Heart right ventricle (tissue), 16 donors: ENCODE measurements around the gene TET1. TPM values are rescaled to one million over a fixed set of nuclear protein-coding genes. Genes with fewer than 3 reads are reported as not detected.
"Not testable (repeated sequence)": the region's sequence is repeated elsewhere in the genome, so short reads cannot be mapped to it uniquely, and the experiment has no call there.

Source experiments
- ATAC-seq, 8 donors: fragments of 200-7000 bp; cut with Tn5 transposase; one replicate each; pipeline ENCODE4 v1.9.1; 2020; ENCODE audit warnings: mild to moderate bottlenecking in 8 of 8, moderate library complexity in 8 of 8, moderate number of reproducible peaks in 1 of 8
- DNase-seq, 2 donors: peaks; one replicate each; pipeline ENCODE4 v3.0.0-alpha.2; 2020
- H3K27ac ChIP-seq, 10 donors: fragments of 200-600 bp; sonication (generic) in 2 of 10; one replicate each; pipeline versions ENCODE4 v1.5.0 to v1.8.0; 2020 to 2022; ENCODE audit warnings: mild to moderate bottlenecking in 3 of 10
- H3K27me3 ChIP-seq, 7 donors: fragments of 200-600 bp; one replicate each; pipeline ENCODE4 v1.8.0; 2021 to 2022; ENCODE audit warnings: mild to moderate bottlenecking in 2 of 7
- H3K36me3 ChIP-seq, 9 donors: fragments of 200-600 bp; sonication (generic) in 1 of 9; one replicate each; pipeline versions ENCODE4 v1.5.0 to v1.8.0; 2020 to 2022; ENCODE audit warnings: mild to moderate bottlenecking in 2 of 9
- H3K4me1 ChIP-seq, 9 donors: fragments of 200-600 bp; sonication (generic) in 1 of 9; one replicate each; pipeline versions ENCODE4 v1.5.0 to v1.8.0; 2020 to 2022; ENCODE audit warnings: mild to moderate bottlenecking in 4 of 9
- H3K4me3 ChIP-seq, 10 donors: fragments of 200-600 bp; sonication (generic) in 2 of 10; one replicate each; pipeline versions ENCODE4 v1.5.0 to v1.8.0; 2020 to 2022; ENCODE audit warnings: mild to moderate bottlenecking in 7 of 10, moderate library complexity in 2 of 10
- H3K9me3 ChIP-seq, 11 donors: fragments of 200-600 bp in 10 of 11; sonication (generic) in 2 of 11; one replicate each; pipeline versions ENCODE4 v1.5.0 to v1.8.0; 2013 to 2022; ENCODE audit warnings: mild to moderate bottlenecking in 2 of 11, control low read depth in 1 of 11, moderate library complexity in 1 of 11
- WGBS, 2 donors: extraction: QIAGEN DNeasy Blood & Tissue Kit; methylation state at CpG; one replicate each; pipeline ENCODE4 v1.1.7; 2013; ENCODE audit warnings: inconsistent platforms in 1 of 2; 5-methylcytosine and 5-hydroxymethylcytosine counted together
- intact Hi-C, 10 donors: fragments of 100-400 bp; cut with DNase I; formaldehyde crosslinking; loops; one replicate each; pipeline versions ENCODE4 v1.11.1 to v1.14.2; 2022
- polyA plus RNA-seq, 2 donors: library from polyadenylated mRNA; stranded (reverse); fragments of 200-250 nt; gene quantifications; one replicate each; pipeline ENCODE4 v1.2.3, GENCODE V29; 2013
- total RNA-seq, 10 donors: library from RNA; stranded (reverse); fragmentation: NEBNext Ultra II Directional in 3 of 10; extraction: Animal tissue kit (Norgen Biotek cat#: 25700) in 3 of 10; gene quantifications; one replicate each; pipeline versions ENCODE4 v1.2.1 to v1.2.4, GENCODE V29; 2021 to 2023
- TF ChIP-seq, protein P1 (sequence below), 9 donors: fragments of 200-600 bp; sonication (generic) in 2 of 9; IDR thresholded peaks; one replicate each; pipeline versions ENCODE4 v1.5.0 to v1.8.0; 2021 to 2022; ENCODE audit warnings: antibody characterized with exemption in 9 of 9, mild to moderate bottlenecking in 5 of 9, moderate library complexity in 1 of 9
- donor health status: Arrhythmogenic right ventricular cardiomyopathy.
- donor health status: ischemic (EF 13 %, LVEDD 7.1; RV severe dilation, severe dysfunction).
- donor health status: healthy with polysubstance abuse.
- donor health status: DM: no; HTN: yes; CAD: no.
- donor health status: DM: no; HTN: no; CAD: no.
- donor health status: ischemic (EF 25% LVEDD 6.9; RV normal size, moderate dysfunction).
- donor health status: ischemic (EF 25% LVEDD 5.7; RV mildly dilated, moderate dysfunction).
- donor health status: healthy.
- donor health status: DM: yes; HTN: yes; CAD: no.
- donor health status: Ischemic cardiomyopathy.
- donor health status: ischemic (EF 35%, LVEDD 5.7; RV mildly dilated, moderate dysfunction).
- donor health status: nonischemic (EF 11% LVEDD 7.7; RV severe dilation, severe dysfunction).
- donor health status: DM: yes; HTN: yes; CAD: no.
- donor health status: PGD.
- donor health status: ischemic (EF 29% LVEDD 5.4; RV normal size, mild dysfunction).
- donor health status: nonischemic (EF 23%, LVEDD 6.1; RV moderate dilation, normal function).

TET1 gene
- total and polyA plus RNA-seq, 12 donors: 0.17 to 4.2 (median 3.0) TPM

DNA sequence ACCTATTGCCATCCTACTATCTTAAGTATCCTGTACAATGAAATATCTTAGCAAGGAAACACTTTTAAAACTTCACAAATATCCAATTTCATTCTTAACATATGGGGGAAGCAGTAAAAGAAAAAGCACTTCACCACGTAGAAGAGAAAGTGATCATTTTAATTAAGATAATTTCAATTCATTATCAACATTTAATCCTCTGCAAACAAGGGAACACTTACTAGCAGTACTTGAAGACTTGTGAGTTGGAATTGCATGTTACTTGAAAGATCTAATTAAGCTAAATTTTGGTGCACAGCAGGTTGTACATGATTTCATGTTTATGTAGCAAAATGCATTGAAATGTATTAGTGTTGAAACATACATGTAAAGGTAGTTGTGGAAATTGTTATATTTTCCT is 140.1 kb downstream of the TET1 start:
- 67% methylated on average over 1 of the region's 1 CpG for WGBS, 2 donors
- DNase-seq (no peak), ATAC-seq (no peak)
- H3K4me1 ChIP-seq: peaks cover 0 to 15% (median 3%) of the 10 kb centered on the region in 9 donors
- H3K27ac ChIP-seq: no peak overlapping the region
- H3K4me3 ChIP-seq: no peak overlapping the region
- H3K36me3 ChIP-seq: no peaks in the 10 kb centered on the region
- no peaks in the 10 kb centered on the region for H3K27me3 ChIP-seq
- intact Hi-C loops: no loop called here
- TF ChIP-seq, protein P1, sequence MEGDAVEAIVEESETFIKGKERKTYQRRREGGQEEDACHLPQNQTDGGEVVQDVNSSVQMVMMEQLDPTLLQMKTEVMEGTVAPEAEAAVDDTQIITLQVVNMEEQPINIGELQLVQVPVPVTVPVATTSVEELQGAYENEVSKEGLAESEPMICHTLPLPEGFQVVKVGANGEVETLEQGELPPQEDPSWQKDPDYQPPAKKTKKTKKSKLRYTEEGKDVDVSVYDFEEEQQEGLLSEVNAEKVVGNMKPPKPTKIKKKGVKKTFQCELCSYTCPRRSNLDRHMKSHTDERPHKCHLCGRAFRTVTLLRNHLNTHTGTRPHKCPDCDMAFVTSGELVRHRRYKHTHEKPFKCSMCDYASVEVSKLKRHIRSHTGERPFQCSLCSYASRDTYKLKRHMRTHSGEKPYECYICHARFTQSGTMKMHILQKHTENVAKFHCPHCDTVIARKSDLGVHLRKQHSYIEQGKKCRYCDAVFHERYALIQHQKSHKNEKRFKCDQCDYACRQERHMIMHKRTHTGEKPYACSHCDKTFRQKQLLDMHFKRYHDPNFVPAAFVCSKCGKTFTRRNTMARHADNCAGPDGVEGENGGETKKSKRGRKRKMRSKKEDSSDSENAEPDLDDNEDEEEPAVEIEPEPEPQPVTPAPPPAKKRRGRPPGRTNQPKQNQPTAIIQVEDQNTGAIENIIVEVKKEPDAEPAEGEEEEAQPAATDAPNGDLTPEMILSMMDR (IDR thresholded peaks at IDR 0.05): no peak
- H3K9me3 ChIP-seq: no peaks in the 10 kb centered on the region

DNA sequence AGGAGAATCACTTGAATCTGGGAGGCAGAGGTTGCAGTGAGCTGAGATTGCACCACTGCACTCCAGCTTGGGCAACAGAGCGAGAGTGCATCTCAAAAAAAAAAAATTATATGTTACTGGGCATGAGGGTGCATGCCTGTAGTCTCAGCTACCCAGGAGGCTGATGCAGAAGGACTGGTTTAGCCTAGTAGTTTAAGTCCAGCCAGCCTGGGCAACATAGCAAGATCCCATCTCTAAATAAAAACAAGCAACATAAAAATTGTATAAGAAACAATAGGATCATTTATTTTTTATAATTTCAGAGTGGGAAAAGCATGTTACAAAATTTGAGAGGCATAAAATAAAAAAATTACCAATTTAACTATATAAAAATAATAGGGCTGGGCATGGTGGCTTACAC is 145.4 kb downstream of the TET1 start:
- no peak overlapping the region for H3K4me3 ChIP-seq
- H3K36me3 ChIP-seq: no peaks in the 10 kb centered on the region
- DNase-seq (no peak), ATAC-seq (no peak)
- H3K9me3 ChIP-seq: no peaks in the 10 kb centered on the region
- 90 to 95% methylated on average over 1 of the region's 1 CpG for WGBS, 2 donors
- no peaks in the 10 kb centered on the region for H3K27me3 ChIP-seq
- peaks cover 0 to 3% (median 0%) of the 10 kb centered on the region in 9 donors for H3K4me1 ChIP-seq
- no peak overlapping the region for H3K27ac ChIP-seq
- intact Hi-C loops: no loop called here
- TF ChIP-seq, protein P1 (IDR thresholded peaks at IDR 0.05): no peak

DNA sequence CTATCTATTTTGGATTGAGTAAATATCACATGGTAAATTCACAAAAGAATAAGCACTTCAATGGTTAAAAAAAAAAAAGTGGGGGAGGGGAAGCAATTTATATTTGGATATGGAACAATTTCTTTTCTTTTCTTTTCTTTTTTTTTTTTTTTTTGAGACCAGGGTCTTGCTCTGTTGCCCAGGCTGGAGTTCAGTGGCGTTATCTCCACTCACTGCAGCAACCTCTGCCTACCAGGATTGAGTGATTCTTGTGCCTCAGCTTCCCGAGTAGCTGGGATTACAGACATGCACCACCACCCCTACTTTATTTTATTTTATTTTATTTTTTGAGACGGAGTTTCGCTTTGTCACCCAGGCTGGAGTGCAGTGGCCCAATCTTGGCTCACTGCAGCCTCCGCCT is 148.8 kb downstream of the TET1 start:
- ATAC-seq, H3K36me3 ChIP-seq, intact Hi-C loops, H3K27ac ChIP-seq, DNase-seq, H3K4me3 ChIP-seq, H3K9me3 ChIP-seq, H3K27me3 ChIP-seq, H3K4me1 ChIP-seq: not testable (repeated sequence)
- 93% methylated on average over 5 of the region's 5 CpGs for WGBS, 2 donors

DNA sequence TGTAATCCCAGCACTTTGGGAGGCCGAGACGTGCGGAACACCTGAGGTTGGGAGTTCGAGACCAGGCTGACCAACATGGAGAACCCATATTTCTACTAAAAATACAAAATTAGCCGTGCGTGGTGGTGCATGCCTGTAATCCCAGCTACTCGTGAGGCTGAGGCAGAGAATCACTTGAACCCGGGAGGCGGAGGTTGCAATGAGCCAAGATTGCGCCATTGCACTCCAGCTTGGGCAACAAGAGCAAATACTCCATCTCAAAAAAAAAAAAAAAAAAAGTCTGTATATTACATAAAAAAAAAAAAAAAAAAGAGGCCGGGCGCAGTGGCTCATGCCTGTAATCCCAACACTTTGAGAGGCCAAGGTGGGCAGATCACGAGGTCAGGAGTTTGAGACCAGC is 152.9 kb downstream of the TET1 start:
- H3K4me1 ChIP-seq, H3K9me3 ChIP-seq, H3K36me3 ChIP-seq, DNase-seq, H3K4me3 ChIP-seq, H3K27me3 ChIP-seq, H3K27ac ChIP-seq, ATAC-seq: not testable (repeated sequence)
- 95 to 97% methylated on average over 13 of the region's 13 CpGs for WGBS, 2 donors
- intact Hi-C loops: loop anchor here in 1 of 10 donors (10.0 kb wide), 1 partner anchor 178 kb away; no protein-coding TSS in a partner anchor

DNA sequence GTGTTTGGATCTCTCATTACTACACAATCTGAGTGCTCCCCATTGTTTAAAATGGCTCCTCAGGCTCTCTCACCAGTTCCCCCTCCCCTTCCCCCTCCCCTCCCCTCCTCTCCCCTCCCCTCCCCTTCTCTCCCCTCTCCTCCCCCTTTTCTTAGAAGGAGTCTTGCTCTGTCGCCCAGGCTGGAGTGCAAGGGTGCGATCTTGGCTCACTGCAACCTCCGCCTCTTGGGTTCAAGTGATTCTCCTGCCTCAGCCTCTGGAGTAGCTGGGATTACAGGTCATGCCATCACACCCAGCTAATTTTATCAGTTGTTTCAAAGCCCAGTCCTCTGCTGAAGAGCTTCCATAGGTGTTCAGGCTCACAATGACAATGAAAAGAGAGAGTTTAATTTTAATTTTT is 157.3 kb downstream of the TET1 start:
- H3K9me3 ChIP-seq: no peaks in the 10 kb centered on the region
- ATAC-seq (no peak), DNase-seq (no peak)
- no peaks in the 10 kb centered on the region for H3K36me3 ChIP-seq
- 84 to 90% methylated on average over 3 of the region's 3 CpGs for WGBS, 2 donors
- H3K27me3 ChIP-seq: no peaks in the 10 kb centered on the region
- intact Hi-C loops: loop anchor here in 1 of 10 donors (10.0 kb wide), 1 partner anchor 183 kb away; no protein-coding TSS in a partner anchor
- H3K4me1 ChIP-seq: peaks cover 1 to 12% (median 6%) of the 10 kb centered on the region in 9 donors
- TF ChIP-seq, protein P1 (IDR thresholded peaks at IDR 0.05): no peak
- H3K4me3 ChIP-seq: no peak overlapping the region
- no peak overlapping the region for H3K27ac ChIP-seq
